IMR-90 (cell line): ENCODE measurements around the gene ZMIZ1. TPM values are rescaled to one million over a fixed set of nuclear protein-coding genes. Genes with fewer than 3 reads are reported as not detected.

ENCODE experiments used
- ATAC-seq: fragments of 200-7000 bp; cut with Tn5 transposase; 2 replicates; pipeline ENCODE4 v1.9.1; 2020; ENCODE audit warnings: low read depth, mild to moderate bottlenecking, moderate library complexity
- BruUV-seq: library from RNA; stranded (reverse); fragments of 400-500 nt; replicated peaks from 2 replicates; lab custom pipeline; 2021; lab: Mats Ljungman, UMichigan
- CTCF ChIA-PET: fragments of 300-600 bp; formaldehyde crosslinking; extraction: SDS; loops from one replicate; lab custom pipeline; 2021; ENCODE audit warnings: antibody characterized with exemption; lab: Yijun Ruan, JAX
- POLR2A ChIA-PET: fragments of 300-600 bp; sonication (Branson Sonifier 250); formaldehyde crosslinking; loops from one replicate; lab custom pipeline; 2022; ENCODE audit warnings: antibody characterized with exemption; ENCODE audit not compliant: unreplicated experiment; lab: Charles Lee
- DNase-seq: peaks from one replicate; pipeline ENCODE4 v3.0.0; 2013
- H2AFZ ChIP-seq: replicated peaks from 2 replicates; pipeline ENCODE3; 2013; ENCODE audit warnings: low read length, mild to moderate bottlenecking; ENCODE audit not compliant: poor library complexity
- H2AK5ac ChIP-seq: 2 replicates; pipeline ENCODE4 v1.6.1; 2013; ENCODE audit warnings: low read depth, low read length, inconsistent platforms
- H2AK9ac ChIP-seq: replicated peaks from 2 replicates; pipeline ENCODE3; 2013; ENCODE audit warnings: mild to moderate bottlenecking, low read depth, low read length, moderate library complexity; ENCODE audit not compliant: poor library complexity
- H2BK120ac ChIP-seq: 2 replicates; pipeline ENCODE4 v1.6.1; 2013; ENCODE audit warnings: low read depth, low read length, inconsistent platforms
- H2BK15ac ChIP-seq: 3 replicates; pipeline ENCODE4 v1.6.1; 2013; ENCODE audit warnings: low read depth, low read length, inconsistent platforms
- H2BK20ac ChIP-seq: 2 replicates; pipeline ENCODE4 v1.6.1; 2013; ENCODE audit warnings: low read depth, mild to moderate bottlenecking, inconsistent platforms, low read length, moderate library complexity
- H2BK5ac ChIP-seq: 2 replicates; pipeline ENCODE4 v1.6.1; 2013; ENCODE audit warnings: mild to moderate bottlenecking, low read depth, low read length, inconsistent platforms; ENCODE audit not compliant: poor library complexity, severe bottlenecking
- H3K14ac ChIP-seq: replicated peaks from 2 replicates; pipeline ENCODE4 v1.6.1; 2013; ENCODE audit warnings: low read depth, low read length, inconsistent platforms
- H3K18ac ChIP-seq: 2 replicates; pipeline ENCODE4 v1.6.1; 2013; ENCODE audit warnings: low read depth, low read length, control low read depth
- H3K23ac ChIP-seq: 2 replicates; pipeline ENCODE4 v1.6.1; 2013; ENCODE audit warnings: low read depth, low read length, inconsistent platforms
- H3K27ac ChIP-seq: 2 replicates; pipeline ENCODE4 v1.5.1; 2013; ENCODE audit warnings: mild to moderate bottlenecking, control low read depth, low read length; ENCODE audit not compliant: insufficient read depth
- H3K27me3 ChIP-seq: 2 replicates; pipeline ENCODE4 v1.6.1; 2013; ENCODE audit warnings: low read length; ENCODE audit not compliant: control insufficient read depth, insufficient read depth
- H3K36me3 ChIP-seq: 2 replicates; pipeline ENCODE4 v1.6.1; 2013; ENCODE audit warnings: low read length, mixed read lengths; ENCODE audit not compliant: control insufficient read depth, insufficient read depth
- H3K4ac ChIP-seq: 2 replicates; pipeline ENCODE4 v1.6.1; 2013; ENCODE audit warnings: low read depth, low read length, inconsistent platforms
- H3K4me1 ChIP-seq: 2 replicates; pipeline ENCODE4 v1.6.1; 2013; ENCODE audit warnings: low read length, mixed read lengths; ENCODE audit not compliant: control insufficient read depth, insufficient read depth
- H3K4me2 ChIP-seq: 2 replicates; pipeline ENCODE4 v1.6.1; 2013; ENCODE audit warnings: low read depth, mild to moderate bottlenecking, control low read depth, low read length, moderate library complexity
- H3K4me3 ChIP-seq: 2 replicates; pipeline ENCODE4 v1.5.1; 2013; ENCODE audit warnings: low read depth, mild to moderate bottlenecking, control low read depth, low read length, moderate library complexity; ENCODE audit not compliant: insufficient read depth
- H3K56ac ChIP-seq: 2 replicates; pipeline ENCODE4 v1.6.1; 2013; ENCODE audit warnings: low read length, inconsistent platforms; ENCODE audit not compliant: insufficient read depth; ENCODE audit errors: extremely low read depth
- H3K79me1 ChIP-seq, 2 experiments: 2 replicates each; pipeline ENCODE4 v1.6.1; 2013; ENCODE audit warnings: low read length in 2 of 2, inconsistent platforms in 1 of 2, low read depth in 1 of 2
- H3K9ac ChIP-seq: 2 replicates; pipeline ENCODE4 v1.6.1; 2013; ENCODE audit warnings: low read depth, low read length, control low read depth
- H3K9me1 ChIP-seq: 2 replicates; pipeline ENCODE4 v1.6.1; 2013; ENCODE audit warnings: low read length, inconsistent platforms; ENCODE audit not compliant: insufficient read depth
- H3K9me3 ChIP-seq: 2 replicates; pipeline ENCODE4 v1.6.1; 2013; ENCODE audit warnings: low read length; ENCODE audit not compliant: control insufficient read depth, insufficient read depth
- H4K20me1 ChIP-seq: 2 replicates; pipeline ENCODE4 v1.6.1; 2013; ENCODE audit warnings: low read length, inconsistent platforms; ENCODE audit not compliant: insufficient read depth
- H4K5ac ChIP-seq: 2 replicates; pipeline ENCODE4 v1.6.1; 2013; ENCODE audit warnings: mild to moderate bottlenecking, low read depth, low read length, control low read depth
- H4K8ac ChIP-seq, 2 experiments: 2 replicates each; pipeline ENCODE4 v1.6.1; 2013; ENCODE audit warnings: low read depth in 2 of 2, low read length in 2 of 2, control low read depth in 1 of 2, inconsistent platforms in 1 of 2
- H4K91ac ChIP-seq: 2 replicates; pipeline ENCODE4 v1.6.1; 2013; ENCODE audit warnings: low read depth, low read length, inconsistent platforms; ENCODE audit not compliant: insufficient read depth
- BHLHE40 ChIP-seq: fragments of 150-350 bp; IDR thresholded peaks from 2 replicates; pipeline ENCODE4 v1.6.1; 2016; ENCODE audit warnings: mild to moderate bottlenecking, low read depth, low read length
- CEBPB ChIP-seq: IDR thresholded peaks from 2 replicates; pipeline ENCODE4 v1.6.1; 2012; ENCODE audit warnings: low read depth, low read length, improper control_type of control experiment
- CHD1 ChIP-seq: IDR thresholded peaks from 2 replicates; pipeline ENCODE4 v1.6.1; 2012; ENCODE audit warnings: low read depth, low read length, improper control_type of control experiment
- CTCF ChIP-seq: conservative IDR thresholded peaks from 2 replicates; pipeline ENCODE4 v1.5.1; 2012; ENCODE audit warnings: mild to moderate bottlenecking, low read depth, low read length, improper control_type of control experiment
- ELK1 ChIP-seq: fragments of 150-350 bp; IDR thresholded peaks from 2 replicates; pipeline ENCODE4 v1.6.1; 2016; ENCODE audit warnings: low read depth, mild to moderate bottlenecking, low read length, moderate library complexity, borderline replicate concordance
- FOS ChIP-seq: fragments of 150-350 bp; IDR thresholded peaks from 2 replicates; pipeline ENCODE4 v1.6.1; 2016; ENCODE audit warnings: low read depth, low read length
- MAZ ChIP-seq: IDR thresholded peaks from 2 replicates; pipeline ENCODE4 v1.6.1; 2012; ENCODE audit warnings: low read depth, mild to moderate bottlenecking, low read length, improper control_type of control experiment, moderate library complexity, borderline replicate concordance
- MXI1 ChIP-seq: IDR thresholded peaks from 2 replicates; pipeline ENCODE4 v1.6.1; 2012; ENCODE audit warnings: low read depth, mild to moderate bottlenecking, low read length, moderate library complexity, borderline replicate concordance
- NFE2L2 ChIP-seq: fragments of 150-350 bp; IDR thresholded peaks from 2 replicates; pipeline ENCODE4 v1.6.1; 2016; ENCODE audit warnings: low read depth, mild to moderate bottlenecking, low read length
- POLR2A ChIP-seq: IDR thresholded peaks from 2 replicates; pipeline ENCODE4 v1.6.1; 2012; ENCODE audit warnings: mild to moderate bottlenecking, low read depth, low read length
- RAD21 ChIP-seq: IDR thresholded peaks from 2 replicates; pipeline ENCODE4 v1.6.1; 2012; ENCODE audit warnings: low read length, improper control_type of control experiment
- RCOR1 ChIP-seq: IDR thresholded peaks from 2 replicates; pipeline ENCODE4 v1.6.1; 2012; ENCODE audit warnings: mild to moderate bottlenecking, low read length, improper control_type of control experiment; ENCODE audit not compliant: insufficient replicate concordance
- RFX5 ChIP-seq: IDR thresholded peaks from 2 replicates; pipeline ENCODE4 v1.8.0; 2012; ENCODE audit warnings: low read depth, mild to moderate bottlenecking, low read length, moderate library complexity
- SMC3 ChIP-seq: fragments of 150-350 bp; IDR thresholded peaks from 2 replicates; pipeline ENCODE4 v1.6.1; 2016; ENCODE audit warnings: low read depth, mild to moderate bottlenecking, antibody characterized with exemption, low read length, moderate library complexity
- USF2 ChIP-seq: fragments of 150-350 bp; IDR thresholded peaks from 2 replicates; pipeline ENCODE4 v1.6.1; 2017; ENCODE audit warnings: mild to moderate bottlenecking, antibody characterized with exemption, low read length, low read depth
- WGBS, 2 experiments: methylation state at CpG; one replicate each; pipeline versions ENCODE4 v1.1.5 to v1.1.7; 2013; ENCODE audit warnings: missing lambda C conversion rate in 2 of 2; ENCODE audit not compliant: insufficient read length in 1 of 2; ENCODE audit errors: extremely low coverage in 2 of 2; 5-methylcytosine and 5-hydroxymethylcytosine counted together
- dilution Hi-C: fragments of 300-500 bp; cut with HindIII; formaldehyde crosslinking; loops from one replicate; pipeline ENCODE4 v1.14.3; 2018; ENCODE audit warnings: low sequenced_read_pairs; ENCODE audit not compliant: unreplicated experiment
- in situ Hi-C: fragments of 300-500 bp; cut with MboI; formaldehyde crosslinking; loops from 3 replicates; pipeline ENCODE4 v1.14.3; 2019; ENCODE audit warnings: low sequenced_read_pairs, inconsistent platforms, mixed read lengths
- intact Hi-C: fragments of 100-400 bp; cut with micrococcal nuclease; formaldehyde crosslinking; loops from 2 replicates; pipeline ENCODE4 v1.10.0; 2022
- polyA plus RNA-seq, 3 experiments: library from polyadenylated mRNA; depleted of rRNA; stranded (reverse); fragments of >200 nt; gene quantifications; 2 replicates each; pipeline ENCODE4 v1.2.3, GENCODE V29; 2012; ENCODE audit warnings: low replicate concordance in 1 of 3
- total RNA-seq: library from RNA; depleted of rRNA; stranded (reverse); fragments of >200 nt; gene quantifications from 2 replicates; pipeline ENCODE4 v1.2.3, GENCODE V29; 2012

The ZMIZ1 gene
- total and polyA plus RNA-seq, 2 of the 4 experiments (the other 2 are of a cell fraction), result 6.6 to 48.7 TPM

- BruUV-seq, result no TSS peak
- no peak overlapping the region for H3K23ac ChIP-seq
- 75% methylated on average over 5 of the region's 12 CpGs; no CpG with 5 or more reads in 1 of the 2 experiments for WGBS, 2 experiments
- no peak overlapping the region for H3K4me3 ChIP-seq
- H3K14ac ChIP-seq, result no peak overlapping the region
- ATAC-seq (no peak), DNase-seq (no peak)
- peaks cover 6% of the 10 kb centered on the region; the same call in 1 of the 2 replicates for H3K27me3 ChIP-seq
- no peaks in the 10 kb centered on the region for H4K20me1 ChIP-seq
- ChIA-PET POLR2A (no interaction called here), CTCF (no interaction called here)
- H3K4ac ChIP-seq, result no peak overlapping the region
- H3K4me2 ChIP-seq, result no peak overlapping the region
- H4K91ac ChIP-seq, result no peak overlapping the region
- intact Hi-C loops, result no loop called here
- no peaks in the 10 kb centered on the region for H3K9me3 ChIP-seq
- no peak overlapping the region for H2AK5ac ChIP-seq
- in situ Hi-C loops, result no loop called here
- H3K4me1 ChIP-seq, result peaks cover 2% of the 10 kb centered on the region; the same call in 1 of the 2 replicates
- no peak overlapping the region for H4K5ac ChIP-seq
- no peak overlapping the region for H2BK20ac ChIP-seq
- dilution Hi-C loops, result no loop called here
- H2BK120ac ChIP-seq, result no peak overlapping the region
- no peaks in the 10 kb centered on the region for H3K79me1 ChIP-seq
- H3K36me3 ChIP-seq, result no peaks in the 10 kb centered on the region
- no peak overlapping the region for H2AFZ ChIP-seq
- no peak overlapping the region for H2BK15ac ChIP-seq
- H3K27ac ChIP-seq, result no peak overlapping the region
- H3K9ac ChIP-seq, result no peak overlapping the region
- no peak overlapping the region for H2AK9ac ChIP-seq
- no peak overlapping the region for H4K8ac ChIP-seq
- no peak overlapping the region for H2BK5ac ChIP-seq
- H3K9me1 ChIP-seq, result 0 out of 2 replicates have a peak, but pooled peaks cover 5% of the 10 kb centered on the region
- H3K56ac ChIP-seq, result no peak overlapping the region
- H3K18ac ChIP-seq, result no peak overlapping the region
- no peak for TF ChIP-seq ELK1
- no peak for TF ChIP-seq MXI1
- peak; percentile 11; the same call in 1 of the 2 replicates for TF ChIP-seq SMC3
- TF ChIP-seq RAD21, result peak; percentile 21; the same call in 1 of the 2 replicates
- TF ChIP-seq RCOR1, result no peak
- TF ChIP-seq MAZ, result no peak
- TF ChIP-seq RFX5, result no peak
- TF ChIP-seq CTCF, result peak; percentile 22; the same call in 1 of the 2 replicates
- TF ChIP-seq CHD1, result no peak
- TF ChIP-seq BHLHE40, result no peak
- TF ChIP-seq NFE2L2, result no peak
- no peak for TF ChIP-seq POLR2A
- no peak for TF ChIP-seq CEBPB
- no peak for TF ChIP-seq FOS
- peak; percentile 49; the same call in 1 of the 2 replicates for TF ChIP-seq USF2
Measured at GRCh38 chr10:79052291-79053080, 16.3 kb upstream of the ZMIZ1 start.
